Astrocyte of the spinal cord (primary cell): Measurements from ENCODE around the gene NT5DC2.

Source experiments
- DNase-seq: peaks from one replicate; pipeline ENCODE4 v3.0.0; 2011; ENCODE audit warnings: low read depth, low spot score
- H3K4me3 ChIP-seq: 2 replicates; pipeline ENCODE4 v1.5.1; 2011; ENCODE audit warnings: low read depth, mild to moderate bottlenecking, low read length, moderate library complexity
- in situ Hi-C: cut with HindIII; loops from 2 replicates; pipeline ENCODE4 v1.10.0; 2017; ENCODE audit warnings: low sequenced_read_pairs
- TF ChIP-seq, protein P1 (sequence below): IDR thresholded peaks from 2 replicates; pipeline ENCODE4 v1.5.1; 2012; ENCODE audit warnings: low read depth, mild to moderate bottlenecking, low read length, inconsistent platforms

The NT5DC2 gene

DNA sequence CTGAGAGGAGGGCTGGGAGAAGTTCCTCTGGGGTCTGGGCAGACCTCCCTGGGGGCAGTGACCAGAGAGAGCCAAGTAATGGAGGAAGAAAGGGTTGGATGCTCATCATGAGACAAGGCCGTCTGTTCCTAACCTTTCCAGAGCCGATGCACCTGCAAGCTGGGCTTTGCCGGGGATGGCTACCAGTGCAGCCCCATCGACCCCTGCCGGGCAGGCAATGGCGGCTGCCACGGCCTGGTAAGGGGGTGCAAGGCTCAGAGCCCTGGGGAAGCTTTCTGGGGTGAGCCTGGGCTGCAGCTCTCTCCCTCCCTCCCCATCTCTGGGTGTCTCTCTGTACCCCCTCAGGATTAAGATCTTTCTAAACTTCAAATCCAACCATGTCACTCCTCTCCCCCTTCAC is 22.1 kb downstream of the NT5DC2 start:
- TF ChIP-seq, protein P1, sequence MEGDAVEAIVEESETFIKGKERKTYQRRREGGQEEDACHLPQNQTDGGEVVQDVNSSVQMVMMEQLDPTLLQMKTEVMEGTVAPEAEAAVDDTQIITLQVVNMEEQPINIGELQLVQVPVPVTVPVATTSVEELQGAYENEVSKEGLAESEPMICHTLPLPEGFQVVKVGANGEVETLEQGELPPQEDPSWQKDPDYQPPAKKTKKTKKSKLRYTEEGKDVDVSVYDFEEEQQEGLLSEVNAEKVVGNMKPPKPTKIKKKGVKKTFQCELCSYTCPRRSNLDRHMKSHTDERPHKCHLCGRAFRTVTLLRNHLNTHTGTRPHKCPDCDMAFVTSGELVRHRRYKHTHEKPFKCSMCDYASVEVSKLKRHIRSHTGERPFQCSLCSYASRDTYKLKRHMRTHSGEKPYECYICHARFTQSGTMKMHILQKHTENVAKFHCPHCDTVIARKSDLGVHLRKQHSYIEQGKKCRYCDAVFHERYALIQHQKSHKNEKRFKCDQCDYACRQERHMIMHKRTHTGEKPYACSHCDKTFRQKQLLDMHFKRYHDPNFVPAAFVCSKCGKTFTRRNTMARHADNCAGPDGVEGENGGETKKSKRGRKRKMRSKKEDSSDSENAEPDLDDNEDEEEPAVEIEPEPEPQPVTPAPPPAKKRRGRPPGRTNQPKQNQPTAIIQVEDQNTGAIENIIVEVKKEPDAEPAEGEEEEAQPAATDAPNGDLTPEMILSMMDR = no peak
- no peak for DNase-seq
- in situ Hi-C loops = no loop called here
- H3K4me3 ChIP-seq = no peak overlapping the region

- no peak for DNase-seq
- TF ChIP-seq, protein P1 = no peak
- in situ Hi-C loops = no loop called here
- H3K4me3 ChIP-seq = no peak overlapping the region
Measured at GRCh38 chr3:52509753-52510328, 23.8 kb downstream of the NT5DC2 start.

- H3K4me3 ChIP-seq = no peak overlapping the region
- in situ Hi-C loops = no loop called here
- TF ChIP-seq, protein P1 = no peak
- peak; percentile 54 for DNase-seq
Measured at GRCh38 chr3:52507359-52507758, 26.3 kb downstream of the NT5DC2 start.

DNA sequence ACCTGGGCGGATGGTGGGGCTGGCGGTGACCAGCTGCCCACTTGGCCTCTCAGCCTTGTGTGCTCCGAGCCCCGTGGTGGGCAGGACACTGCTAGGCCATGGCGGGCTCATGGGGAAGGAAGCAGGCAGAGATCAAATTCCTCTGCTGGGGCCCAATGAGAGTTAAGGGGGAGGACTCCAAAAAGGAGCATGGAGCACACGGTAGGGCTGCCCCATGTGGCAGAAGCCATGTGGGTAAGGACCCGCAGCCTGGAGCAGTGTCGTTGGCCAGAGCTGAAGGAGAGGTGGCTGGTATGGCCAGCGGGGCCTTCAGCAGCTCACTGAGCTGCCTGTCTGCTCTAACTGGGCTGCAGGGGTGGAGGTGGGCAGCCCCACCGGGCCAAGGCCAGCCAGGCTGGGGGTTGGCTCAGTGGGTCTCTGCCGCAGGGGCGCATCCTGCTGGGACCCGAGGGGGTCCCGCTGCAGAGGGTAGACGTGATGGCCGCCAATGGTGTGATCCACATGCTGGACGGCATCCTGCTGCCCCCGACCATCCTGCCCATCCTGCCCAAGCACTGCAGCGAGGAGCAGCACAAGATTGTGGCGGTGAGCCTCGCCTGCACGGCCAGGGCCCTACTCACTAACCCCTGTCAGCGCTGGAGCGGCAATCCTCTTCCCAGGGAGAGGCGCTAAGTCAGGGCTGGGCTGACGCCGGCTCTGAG is 27.2 kb downstream of the NT5DC2 start:
- TF ChIP-seq, protein P1 = no peak
- no peak for DNase-seq

DNA sequence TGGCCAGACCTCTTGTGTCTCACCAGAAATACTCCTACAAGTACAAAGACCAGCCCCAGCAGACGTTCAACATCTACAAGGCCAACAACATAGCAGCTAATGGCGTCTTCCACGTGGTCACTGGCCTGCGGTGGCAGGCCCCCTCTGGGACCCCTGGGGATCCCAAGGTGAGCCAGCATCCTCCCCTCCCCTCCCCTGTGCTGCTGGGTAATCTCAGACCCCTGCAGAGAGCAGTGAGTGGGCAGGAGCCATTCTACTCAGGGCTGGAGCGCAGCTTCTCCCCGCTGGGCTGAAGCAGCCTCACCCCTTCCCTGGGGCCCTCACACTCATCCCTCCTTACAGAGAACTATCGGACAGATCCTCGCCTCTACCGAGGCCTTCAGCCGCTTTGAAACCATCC is 28.7 kb downstream of the NT5DC2 start:
- no peak for DNase-seq
- H3K4me3 ChIP-seq = no peak overlapping the region
- TF ChIP-seq, protein P1 = no peak
- in situ Hi-C loops = no loop called here

More for the DNA sequence above, 27.2 kb downstream of the NT5DC2 start:
- H3K4me3 ChIP-seq = no peak overlapping the region
- in situ Hi-C loops = no loop called here

- no peak overlapping the region for H3K4me3 ChIP-seq
- no peak for DNase-seq
- in situ Hi-C loops = no loop called here
- TF ChIP-seq, protein P1 = no peak
Measured at GRCh38 chr3:52503788-52504424, 29.8 kb downstream of the NT5DC2 start.
